ENCODE data around the gene DNHD1.

DNA sequence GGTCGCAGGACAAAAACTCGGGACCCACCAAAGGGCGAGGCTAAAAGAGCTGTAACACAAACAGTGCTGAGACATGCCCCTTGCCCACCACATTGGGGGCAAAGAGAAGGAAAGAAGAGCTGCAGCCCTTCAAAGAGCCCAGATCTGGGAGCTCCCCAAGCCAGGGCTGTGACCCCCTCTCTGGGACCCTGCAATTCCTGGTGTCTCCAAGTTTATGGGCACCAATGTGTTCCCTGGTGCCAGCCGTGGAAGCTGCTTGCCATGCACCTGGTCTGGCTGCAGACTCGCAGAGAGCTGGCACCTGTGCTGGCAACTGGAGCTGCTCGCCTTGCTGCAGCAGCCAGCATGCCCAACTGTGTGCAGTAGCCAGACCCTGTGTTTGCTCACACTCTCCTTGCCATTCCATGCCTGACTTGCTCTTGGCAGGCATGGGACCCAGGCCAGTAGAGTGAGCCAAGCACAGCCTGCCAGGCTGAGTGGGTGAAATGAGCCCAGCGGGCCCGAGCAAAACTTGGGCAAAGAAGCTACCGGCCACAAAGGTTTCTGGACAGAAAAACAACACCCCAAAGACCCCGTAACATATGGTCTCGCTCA, 90.4 kb downstream of the DNHD1 start:
- no peak for TF ChIP-seq POLR2A (IDR thresholded peaks at IDR 0.05)
- TF ChIP-seq, protein P1, sequence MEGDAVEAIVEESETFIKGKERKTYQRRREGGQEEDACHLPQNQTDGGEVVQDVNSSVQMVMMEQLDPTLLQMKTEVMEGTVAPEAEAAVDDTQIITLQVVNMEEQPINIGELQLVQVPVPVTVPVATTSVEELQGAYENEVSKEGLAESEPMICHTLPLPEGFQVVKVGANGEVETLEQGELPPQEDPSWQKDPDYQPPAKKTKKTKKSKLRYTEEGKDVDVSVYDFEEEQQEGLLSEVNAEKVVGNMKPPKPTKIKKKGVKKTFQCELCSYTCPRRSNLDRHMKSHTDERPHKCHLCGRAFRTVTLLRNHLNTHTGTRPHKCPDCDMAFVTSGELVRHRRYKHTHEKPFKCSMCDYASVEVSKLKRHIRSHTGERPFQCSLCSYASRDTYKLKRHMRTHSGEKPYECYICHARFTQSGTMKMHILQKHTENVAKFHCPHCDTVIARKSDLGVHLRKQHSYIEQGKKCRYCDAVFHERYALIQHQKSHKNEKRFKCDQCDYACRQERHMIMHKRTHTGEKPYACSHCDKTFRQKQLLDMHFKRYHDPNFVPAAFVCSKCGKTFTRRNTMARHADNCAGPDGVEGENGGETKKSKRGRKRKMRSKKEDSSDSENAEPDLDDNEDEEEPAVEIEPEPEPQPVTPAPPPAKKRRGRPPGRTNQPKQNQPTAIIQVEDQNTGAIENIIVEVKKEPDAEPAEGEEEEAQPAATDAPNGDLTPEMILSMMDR (IDR thresholded peaks at IDR 0.05) = no peak
- TF ChIP-seq EP300 (IDR thresholded peaks at IDR 0.05) = no peak
